PC-9 (cell line): ENCODE results near the gene SLC25A1. TPM values are rescaled to one million over a fixed set of nuclear protein-coding genes. Genes with fewer than 3 reads are reported as not detected.
"Not testable (repeated sequence)": the region's sequence is repeated elsewhere in the genome, so short reads cannot be mapped to it uniquely, and the experiment has no call there.

Experiments
- BruUV-seq: library from RNA; stranded (reverse); fragments of 400-500 nt; replicated peaks from 2 replicates; lab custom pipeline; 2021; lab: Mats Ljungman, UMichigan
- CTCF ChIA-PET: fragments of 300-600 bp; sonication (Branson Sonifier 250); formaldehyde crosslinking; loops from one replicate; lab custom pipeline; 2022; ENCODE audit warnings: antibody characterized with exemption; lab: Charles Lee
- POLR2A ChIA-PET: fragments of 300-600 bp; sonication (Branson Sonifier 250); formaldehyde crosslinking; loops from one replicate; lab custom pipeline; 2022; ENCODE audit warnings: antibody characterized with exemption; ENCODE audit not compliant: unreplicated experiment; lab: Charles Lee
- DNase-seq, 2 experiments: peaks; one replicate each; pipeline versions ENCODE4 v3.0.0 to v3.0.0-alpha.2; 2015 to 2022; ENCODE audit warnings: mixed read lengths in 1 of 2
- H2AFZ ChIP-seq: fragments of 200-600 bp; sonication (generic); 2 replicates; pipeline ENCODE4 v1.8.1; 2017; ENCODE audit warnings: antibody characterized with exemption
- H3F3A ChIP-seq: fragments of 200-600 bp; sonication (generic); 2 replicates; pipeline ENCODE4 v1.8.1; 2017; ENCODE audit warnings: antibody characterized with exemption, mild to moderate bottlenecking, low read depth; ENCODE audit not compliant: insufficient read depth
- H3K27ac ChIP-seq: fragments of 200-600 bp; sonication (generic); 2 replicates; pipeline ENCODE4 v1.6.1; 2016; ENCODE audit warnings: mixed run types
- H3K27me3 ChIP-seq: fragments of 200-600 bp; sonication (generic); 2 replicates; pipeline ENCODE4 v1.6.1; 2016; ENCODE audit warnings: low read depth, mixed run types; ENCODE audit not compliant: insufficient read depth
- H3K36me3 ChIP-seq: fragments of 200-600 bp; sonication (generic); 2 replicates; pipeline ENCODE4 v1.6.1; 2016; ENCODE audit warnings: low read depth, mixed run types
- H3K4me1 ChIP-seq: fragments of 200-600 bp; sonication (generic); replicated peaks from 2 replicates; pipeline ENCODE4 v1.6.1; 2016; ENCODE audit warnings: mixed run types; ENCODE audit not compliant: insufficient read depth
- H3K4me2 ChIP-seq: fragments of 200-600 bp; sonication (generic); 2 replicates; pipeline ENCODE4 v1.6.1; 2017; ENCODE audit warnings: mixed run types
- H3K4me3 ChIP-seq: fragments of 200-600 bp; sonication (generic); 2 replicates; pipeline ENCODE4 v1.6.1; 2016; ENCODE audit warnings: mixed run types
- H3K79me2 ChIP-seq: fragments of 200-600 bp; sonication (generic); 2 replicates; pipeline ENCODE4 v1.6.1; 2017; ENCODE audit warnings: low read depth, mixed run types
- H3K9me2 ChIP-seq: fragments of 200-600 bp; sonication (generic); 2 replicates; pipeline ENCODE4 v1.8.1; 2017; ENCODE audit warnings: mild to moderate bottlenecking; ENCODE audit not compliant: insufficient read depth
- H3K9me3 ChIP-seq: fragments of 200-600 bp; sonication (generic); 2 replicates; pipeline ENCODE4 v1.8.1; 2016; ENCODE audit warnings: low read depth; ENCODE audit not compliant: insufficient read depth
- H4K20me1 ChIP-seq: fragments of 200-600 bp; sonication (generic); 2 replicates; pipeline ENCODE4 v1.8.1; 2017; ENCODE audit not compliant: insufficient read depth
- EZH2 ChIP-seq: fragments of 200-600 bp; sonication (generic); IDR thresholded peaks from 2 replicates; pipeline ENCODE4 v1.8.0; 2017; ENCODE audit warnings: antibody characterized with exemption, low read depth
- intact Hi-C: fragments of 100-400 bp; cut with micrococcal nuclease; formaldehyde crosslinking; loops from one replicate; pipeline ENCODE4 v1.10.0; 2022; ENCODE audit not compliant: unreplicated experiment
- total RNA-seq: library from RNA; stranded (reverse); gene quantifications from 2 replicates; pipeline ENCODE4 v1.2.3, GENCODE V29; 2021
- TF ChIP-seq, protein P1 (sequence below): fragments of 200-600 bp; sonication (generic); conservative IDR thresholded peaks from 2 replicates; pipeline ENCODE4 v1.6.1; 2017; ENCODE audit warnings: mixed run types, antibody characterized with exemption, mild to moderate bottlenecking, moderate library complexity

Gene SLC25A1
- total RNA-seq, 1 experiment from 2014 or later = 79.9 TPM

DNA sequence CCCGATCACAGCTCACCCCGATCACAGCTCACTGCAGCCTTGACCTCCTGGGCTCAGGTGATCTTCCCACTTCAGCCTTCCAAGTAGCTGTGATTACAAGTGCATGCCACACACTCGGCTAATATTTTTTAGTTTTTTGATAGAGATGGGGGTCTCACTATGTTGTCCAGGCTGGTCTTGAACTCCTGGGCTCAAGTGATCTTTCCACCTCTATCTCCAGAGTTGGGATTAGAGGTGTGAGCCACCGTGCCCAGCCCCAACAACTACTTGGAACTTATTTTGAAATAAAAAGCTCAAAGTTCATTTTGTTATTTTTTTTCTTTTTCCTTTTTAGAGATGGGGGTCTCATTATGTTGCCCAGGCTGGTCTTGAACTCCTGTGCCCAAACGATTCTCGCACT lies 27.8 kb upstream of the SLC25A1 start:
- Histone ChIP-seq H3K79me2 (no peaks in the 10 kb centered on the region), H3K4me1 (no peaks in the 10 kb centered on the region), H3K36me3 (no peaks in the 10 kb centered on the region), H3K9me2 (no peaks in the 10 kb centered on the region), H2AFZ (no peak overlapping the region), H3K4me3 (no peak overlapping the region), H3K27me3 (no peaks in the 10 kb centered on the region), H3K4me2 (no peak overlapping the region), H3K9me3 (no peaks in the 10 kb centered on the region), H3F3A (no peaks in the 10 kb centered on the region), H4K20me1 (no peaks in the 10 kb centered on the region), H3K27ac (no peak overlapping the region)
- TF ChIP-seq, protein P1, sequence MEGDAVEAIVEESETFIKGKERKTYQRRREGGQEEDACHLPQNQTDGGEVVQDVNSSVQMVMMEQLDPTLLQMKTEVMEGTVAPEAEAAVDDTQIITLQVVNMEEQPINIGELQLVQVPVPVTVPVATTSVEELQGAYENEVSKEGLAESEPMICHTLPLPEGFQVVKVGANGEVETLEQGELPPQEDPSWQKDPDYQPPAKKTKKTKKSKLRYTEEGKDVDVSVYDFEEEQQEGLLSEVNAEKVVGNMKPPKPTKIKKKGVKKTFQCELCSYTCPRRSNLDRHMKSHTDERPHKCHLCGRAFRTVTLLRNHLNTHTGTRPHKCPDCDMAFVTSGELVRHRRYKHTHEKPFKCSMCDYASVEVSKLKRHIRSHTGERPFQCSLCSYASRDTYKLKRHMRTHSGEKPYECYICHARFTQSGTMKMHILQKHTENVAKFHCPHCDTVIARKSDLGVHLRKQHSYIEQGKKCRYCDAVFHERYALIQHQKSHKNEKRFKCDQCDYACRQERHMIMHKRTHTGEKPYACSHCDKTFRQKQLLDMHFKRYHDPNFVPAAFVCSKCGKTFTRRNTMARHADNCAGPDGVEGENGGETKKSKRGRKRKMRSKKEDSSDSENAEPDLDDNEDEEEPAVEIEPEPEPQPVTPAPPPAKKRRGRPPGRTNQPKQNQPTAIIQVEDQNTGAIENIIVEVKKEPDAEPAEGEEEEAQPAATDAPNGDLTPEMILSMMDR = no peak
- no peak for TF ChIP-seq EZH2
- ChIA-PET CTCF (no interaction called here), POLR2A (no interaction called here)
- no TSS peak for BruUV-seq
- no peak for DNase-seq
- intact Hi-C loops = no loop called here

DNA sequence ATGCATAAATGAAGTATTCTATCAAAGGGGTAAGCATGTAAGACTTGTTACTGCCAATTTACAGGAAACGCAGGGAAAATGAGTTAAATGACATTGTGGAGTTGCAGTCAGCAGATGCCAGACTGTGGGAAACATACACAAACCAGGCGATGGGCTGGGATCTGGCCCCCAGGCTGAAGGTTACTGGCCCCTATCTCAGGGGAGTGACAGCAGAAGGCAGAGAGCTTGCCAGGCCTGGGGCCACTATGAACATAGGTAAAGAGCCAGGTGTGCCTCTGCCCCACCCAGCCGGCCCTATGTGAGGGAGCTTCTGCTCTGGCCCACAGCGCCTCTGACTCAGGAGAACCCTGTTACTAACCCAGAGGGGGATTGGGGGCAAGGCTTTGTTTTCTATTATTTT lies 26.1 kb upstream of the SLC25A1 start:
- BruUV-seq = no TSS peak
- POLR2A ChIA-PET = no interaction called here
- Histone ChIP-seq H4K20me1 (no peaks in the 10 kb centered on the region), H3K27ac (no peak overlapping the region), H3K9me3 (no peaks in the 10 kb centered on the region), H2AFZ (no peak overlapping the region), H3K4me2 (no peak overlapping the region), H3K4me1 (no peaks in the 10 kb centered on the region), H3K79me2 (no peaks in the 10 kb centered on the region), H3K36me3 (no peaks in the 10 kb centered on the region), H3K27me3 (no peaks in the 10 kb centered on the region), H3K9me2 (no peaks in the 10 kb centered on the region), H3K4me3 (no peak overlapping the region), H3F3A (no peaks in the 10 kb centered on the region)
- DNase-seq = no peak
- intact Hi-C loops = no loop called here
- CTCF ChIA-PET = no interaction called here
- TF ChIP-seq, protein P1 = no peak
- TF ChIP-seq EZH2 = no peak

DNA sequence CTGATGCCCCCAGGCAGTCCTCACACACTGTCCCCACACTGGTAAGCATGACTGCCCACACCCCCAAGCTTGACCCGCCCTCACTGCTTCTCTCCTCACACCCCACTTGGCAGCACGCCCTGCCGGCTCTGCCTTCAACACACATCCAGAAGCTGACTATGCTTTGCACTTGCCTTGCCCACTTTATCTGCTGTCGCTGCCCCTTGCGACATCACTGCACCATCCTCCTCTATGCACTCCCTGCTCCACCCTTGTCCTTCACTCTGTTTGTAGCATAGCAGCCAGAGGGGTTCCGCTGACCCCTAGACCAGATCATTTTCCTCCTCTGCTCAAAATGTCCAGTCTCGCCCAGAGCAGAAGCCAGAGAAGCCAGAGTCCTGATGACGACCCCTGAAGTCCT lies 25.3 kb upstream of the SLC25A1 start:
- Histone ChIP-seq H2AFZ (no peak overlapping the region), H3K36me3 (no peaks in the 10 kb centered on the region), H3K27me3 (no peaks in the 10 kb centered on the region), H3K9me3 (no peaks in the 10 kb centered on the region), H3K27ac (no peak overlapping the region), H3K4me3 (no peak overlapping the region), H3K79me2 (no peaks in the 10 kb centered on the region), H3K4me1 (no peaks in the 10 kb centered on the region), H4K20me1 (no peaks in the 10 kb centered on the region), H3F3A (no peaks in the 10 kb centered on the region), H3K4me2 (no peak overlapping the region), H3K9me2 (no peaks in the 10 kb centered on the region)
- TF ChIP-seq EZH2 = no peak
- TF ChIP-seq, protein P1 = no peak
- POLR2A ChIA-PET = no interaction called here
- CTCF ChIA-PET = no interaction called here
- BruUV-seq = no TSS peak
- DNase-seq = no peak
- intact Hi-C loops = no loop called here

DNA sequence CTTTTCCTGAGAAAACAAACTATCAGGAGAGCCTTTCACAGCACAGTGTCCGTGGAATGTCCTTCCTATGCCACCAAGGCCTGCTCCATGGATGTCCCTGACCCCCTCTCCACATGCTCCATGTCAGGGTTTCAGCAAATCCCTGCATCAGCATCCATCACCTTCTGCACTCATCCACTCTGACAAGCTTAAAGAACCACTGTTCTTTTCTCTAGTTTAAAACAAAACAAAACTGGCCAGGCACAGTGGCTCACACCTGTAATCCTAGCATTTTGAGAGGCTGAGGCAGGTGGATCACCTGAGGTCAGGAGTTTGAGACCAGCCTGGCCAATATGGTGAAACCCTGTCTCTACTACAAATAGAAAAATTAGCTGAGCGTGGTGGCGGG lies 24.3 kb upstream of the SLC25A1 start:
- H3K79me2 ChIP-seq, POLR2A ChIA-PET, DNase-seq, H3K36me3 ChIP-seq, H3K4me1 ChIP-seq, intact Hi-C loops, H3K27ac ChIP-seq, H3K9me2 ChIP-seq, H2AFZ ChIP-seq, CTCF ChIA-PET, BruUV-seq, H3K4me2 ChIP-seq, H3K4me3 ChIP-seq, H3F3A ChIP-seq, H3K27me3 ChIP-seq, H3K9me3 ChIP-seq, H4K20me1 ChIP-seq: not testable (repeated sequence)
